HCT116 (cell line): Measurements from ENCODE around the gene ATP8A2. TPM values are rescaled to one million over a fixed set of nuclear protein-coding genes. Genes with fewer than 3 reads are reported as not detected.

Experiments
- ATAC-seq: fragments of 200-7000 bp; cut with Tn5 transposase; 2 replicates; pipeline ENCODE4 v1.9.1; 2020; ENCODE audit warnings: mild to moderate bottlenecking, moderate library complexity
- BruUV-seq: library from RNA; stranded (reverse); fragments of 400-500 nt; replicated peaks from 2 replicates; lab custom pipeline; 2021; lab: Mats Ljungman, UMichigan
- CTCF ChIA-PET: fragments of 300-600 bp; sonication (Branson Sonifier 250); formaldehyde crosslinking; loops from one replicate; lab custom pipeline; 2021; ENCODE audit warnings: antibody characterized with exemption; lab: Charles Lee
- POLR2A ChIA-PET: fragments of 300-600, 350-600 bp; sonication (Branson Sonifier 250); formaldehyde crosslinking; loops from one replicate; lab custom pipeline; 2021; ENCODE audit warnings: antibody characterized with exemption; lab: Charles Lee
- RAD21 ChIA-PET, 2 experiments: fragments of 300-600 bp; sonication (Branson Sonifier 250); formaldehyde crosslinking; loops; one replicate each; lab custom pipeline; 2023; ENCODE audit warnings: low total read pairs in 2 of 2; ENCODE audit not compliant: uncharacterized antibody in 2 of 2, unreplicated experiment in 2 of 2, low non-redundant PET in 1 of 2; lab: Charles Lee
- DNase-seq: peaks from one replicate; pipeline ENCODE4 v3.0.0-alpha.2; 2010; ENCODE audit warnings: low read depth, low spot score
- H2AFZ ChIP-seq: fragments of 200-600 bp; shearing (Covaris generic), sonication (generic); 2 replicates; pipeline ENCODE4 v1.6.1; 2017; ENCODE audit warnings: low read depth, mixed run types, mixed read lengths, antibody characterized with exemption, low read length; ENCODE audit not compliant: poor library complexity, severe bottlenecking
- H3K27ac ChIP-seq: 2 replicates; pipeline ENCODE4 v1.5.1; 2012; ENCODE audit warnings: low read depth, low read length
- H3K27me3 ChIP-seq: fragments of 200-600 bp; sonication (generic); 2 replicates; pipeline ENCODE4 v1.6.1; 2016; ENCODE audit warnings: mixed run types, low read length, mixed read lengths; ENCODE audit not compliant: insufficient read depth
- H3K36me3 ChIP-seq, 2 experiments: fragments of 200-500 bp in 1 of 2; fragments of 200-600 bp in 1 of 2; sonication (Bioruptor generic) in 1 of 2; sonication (generic) in 1 of 2; 2 replicates each; pipeline versions ENCODE4 v1.5.1 to v1.6.1; 2014 to 2016; ENCODE audit warnings: low read length in 2 of 2, inconsistent platforms in 1 of 2, mixed read lengths in 1 of 2, mixed run types in 1 of 2; ENCODE audit not compliant: insufficient read depth in 2 of 2, control insufficient read depth in 1 of 2
- H3K4me1 ChIP-seq, 2 experiments: fragments of 200-600 bp in 1 of 2; sonication (generic) in 1 of 2; 2 replicates each; pipeline versions ENCODE4 v1.5.1 to v1.6.1; 2012 to 2017; ENCODE audit warnings: low read length in 2 of 2, inconsistent platforms in 1 of 2, mild to moderate bottlenecking in 1 of 2, mixed read lengths in 1 of 2, mixed run types in 1 of 2, moderate library complexity in 1 of 2; ENCODE audit not compliant: insufficient read depth in 2 of 2, control insufficient read depth in 1 of 2
- H3K4me2 ChIP-seq: fragments of 200-600 bp; sonication (generic); 2 replicates; pipeline ENCODE4 v1.6.1; 2017; ENCODE audit warnings: mixed run types, low read length, mixed read lengths
- H3K4me3 ChIP-seq, 2 experiments: fragments of 200-600 bp in 1 of 2; sonication (generic) in 1 of 2; replicated peaks in 1 of 2; 2 replicates each; pipeline ENCODE4 v1.5.1; 2011 to 2016; ENCODE audit warnings: low read length in 2 of 2, control low read depth in 1 of 2, low read depth in 1 of 2, mild to moderate bottlenecking in 1 of 2, mixed read lengths in 1 of 2, mixed run types in 1 of 2
- H3K79me2 ChIP-seq: fragments of 200-600 bp; sonication (generic); 2 replicates; pipeline ENCODE4 v1.6.1; 2017; ENCODE audit warnings: mild to moderate bottlenecking, mixed run types, low read length, moderate library complexity, mixed read lengths; ENCODE audit not compliant: insufficient read depth
- H3K9ac ChIP-seq: fragments of 200-600 bp; sonication (generic); 2 replicates; pipeline ENCODE4 v1.6.1; 2016; ENCODE audit warnings: low read length, mixed read lengths
- H3K9me2 ChIP-seq: fragments of 200-600 bp; sonication (generic), shearing (Covaris generic); 2 replicates; pipeline ENCODE4 v1.6.1; 2017; ENCODE audit warnings: mixed run types, mild to moderate bottlenecking, moderate library complexity; ENCODE audit not compliant: insufficient read depth
- H3K9me3 ChIP-seq, 2 experiments: fragments of 200-500 bp in 1 of 2; fragments of 200-600 bp in 1 of 2; sonication (Bioruptor generic) in 1 of 2; sonication (generic) in 1 of 2; 2 replicates each; pipeline ENCODE4 v1.6.1; 2014 to 2017; ENCODE audit warnings: low read length in 2 of 2, mixed read lengths in 2 of 2, inconsistent platforms in 1 of 2, low read depth in 1 of 2, mild to moderate bottlenecking in 1 of 2, mixed run types in 1 of 2, moderate library complexity in 1 of 2; ENCODE audit not compliant: control insufficient read depth in 1 of 2, insufficient read depth in 1 of 2
- H4K20me1 ChIP-seq: fragments of 200-600 bp; sonication (generic), shearing (Covaris generic); 2 replicates; pipeline ENCODE4 v1.6.1; 2017; ENCODE audit warnings: mixed run types, mild to moderate bottlenecking, moderate library complexity; ENCODE audit not compliant: insufficient read depth
- ATF3 ChIP-seq: IDR thresholded peaks from 2 replicates; pipeline ENCODE4 v1.6.1; 2012
- CBX3 ChIP-seq: IDR thresholded peaks from 2 replicates; pipeline ENCODE4 v1.6.1; 2012; ENCODE audit warnings: low read depth
- CEBPB ChIP-seq: IDR thresholded peaks from 2 replicates; pipeline ENCODE4 v1.6.1; 2012; ENCODE audit warnings: low read depth
- EGR1 ChIP-seq: IDR thresholded peaks from 2 replicates; pipeline ENCODE4 v1.6.1; 2012; ENCODE audit warnings: low read depth
- ELF1 ChIP-seq: IDR thresholded peaks from 2 replicates; pipeline ENCODE4 v1.6.1; 2012; ENCODE audit warnings: low read depth, borderline replicate concordance
- EZH2 ChIP-seq: fragments of 200-600 bp; sonication (generic); IDR thresholded peaks from 2 replicates; pipeline ENCODE4 v1.6.1; 2017; ENCODE audit warnings: antibody characterized with exemption, mixed run types
- FOSL1 ChIP-seq: IDR thresholded peaks from 2 replicates; pipeline ENCODE4 v1.6.1; 2012; ENCODE audit warnings: low read depth
- JUND ChIP-seq: IDR thresholded peaks from 2 replicates; pipeline ENCODE4 v1.6.1; 2012
- POLR2AphosphoS5 ChIP-seq: IDR thresholded peaks from 2 replicates; pipeline ENCODE4 v1.6.1; 2011; ENCODE audit warnings: mild to moderate bottlenecking, low read depth, low read length, moderate library complexity
- REST ChIP-seq: IDR thresholded peaks from 2 replicates; pipeline ENCODE4 v1.6.1; 2012; ENCODE audit warnings: low read depth
- SP1 ChIP-seq: IDR thresholded peaks from 2 replicates; pipeline ENCODE4 v1.6.1; 2012; ENCODE audit warnings: low read depth
- SRF ChIP-seq: IDR thresholded peaks from 2 replicates; pipeline ENCODE4 v1.6.1; 2012; ENCODE audit warnings: low read depth
- TCF7L2 ChIP-seq: IDR thresholded peaks from 2 replicates; pipeline ENCODE4 v1.7.0; 2011; ENCODE audit warnings: borderline replicate concordance, inconsistent platforms; ENCODE audit not compliant: insufficient read depth, insufficient read length; ENCODE audit errors: extremely low read depth
- ZNF274 ChIP-seq: fragments of 200-500 bp; sonication (Bioruptor generic); IDR thresholded peaks from 2 replicates; pipeline ENCODE4 v1.6.1; 2014; ENCODE audit warnings: mild to moderate bottlenecking, low read depth, low read length, inconsistent platforms
- intact Hi-C: fragments of 100-400 bp; cut with micrococcal nuclease; formaldehyde crosslinking; loops from 2 replicates; pipeline ENCODE4 v1.10.0; 2022
- total RNA-seq: library from RNA; stranded (reverse); gene quantifications from one replicate; pipeline ENCODE4 v1.2.1, GENCODE V29; 2021; ENCODE audit not compliant: unreplicated experiment
- TF ChIP-seq, protein P1 (sequence below): IDR thresholded peaks from 2 replicates; pipeline ENCODE4 v1.6.1; 2012

ATP8A2 gene
- total RNA-seq, 1 experiment from 2014 or later: not detected

GRCh38 chr13:25860862-25861261 lies 489.1 kb downstream of the ATP8A2 start:
- H3K4me1 ChIP-seq: no peaks in the 10 kb centered on the region
- no peak overlapping the region for H2AFZ ChIP-seq
- CTCF ChIA-PET: no interaction called here
- H3K9me2 ChIP-seq: no peaks in the 10 kb centered on the region
- no peaks in the 10 kb centered on the region for H3K79me2 ChIP-seq
- RAD21 ChIA-PET: no interaction called here
- no peak for ATAC-seq
- no peak overlapping the region for H3K27ac ChIP-seq
- no peak overlapping the region for H3K4me2 ChIP-seq
- H3K9ac ChIP-seq: no peak overlapping the region
- no peak for DNase-seq
- POLR2A ChIA-PET: no interaction called here
- intact Hi-C loops: no loop called here
- TF ChIP-seq SRF (no peak), ELF1 (no peak), FOSL1 (no peak), ATF3 (no peak), CEBPB (no peak), CBX3 (no peak), EGR1 (no peak)
- H3K4me3 ChIP-seq: no peak overlapping the region
- H3K36me3 ChIP-seq: no peaks in the 10 kb centered on the region
- no peaks in the 10 kb centered on the region for H3K9me3 ChIP-seq
- no peaks in the 10 kb centered on the region for H4K20me1 ChIP-seq
- no TSS peak for BruUV-seq
- peaks cover 45% of the 10 kb centered on the region for H3K27me3 ChIP-seq

DNA sequence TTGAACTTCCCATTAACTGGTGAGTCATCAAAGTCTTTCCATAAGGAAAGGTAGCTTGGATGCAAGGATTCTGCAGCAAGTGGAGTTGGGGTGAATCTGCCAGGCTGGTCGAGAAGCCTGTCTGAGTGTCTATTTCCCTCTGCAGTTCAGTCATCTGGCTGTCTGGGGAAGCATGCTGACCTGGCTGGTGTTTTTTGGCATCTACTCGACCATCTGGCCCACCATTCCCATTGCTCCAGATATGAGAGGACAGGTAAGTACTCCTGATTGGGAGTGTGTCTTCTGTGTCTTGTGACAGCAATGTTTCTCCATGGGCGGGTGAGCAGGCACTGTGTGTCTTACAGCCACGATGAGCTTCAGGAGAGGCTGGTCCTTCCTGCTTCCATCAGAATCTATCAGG lies 490.4 kb downstream of the ATP8A2 start:
- Histone ChIP-seq H3K4me1 (no peaks in the 10 kb centered on the region), H3K27me3 (peaks cover 51% of the 10 kb centered on the region), H3K27ac (no peak overlapping the region), H3K36me3 (no peaks in the 10 kb centered on the region), H3K4me2 (no peak overlapping the region)
- RAD21 ChIA-PET: no interaction called here
- TF ChIP-seq EGR1: no peak
- no peak for TF ChIP-seq FOSL1
- TF ChIP-seq, protein P1, sequence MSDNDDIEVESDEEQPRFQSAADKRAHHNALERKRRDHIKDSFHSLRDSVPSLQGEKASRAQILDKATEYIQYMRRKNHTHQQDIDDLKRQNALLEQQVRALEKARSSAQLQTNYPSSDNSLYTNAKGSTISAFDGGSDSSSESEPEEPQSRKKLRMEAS: no peak
- no peak for TF ChIP-seq POLR2AphosphoS5
- no peak for TF ChIP-seq ZNF274
- no peak for TF ChIP-seq SP1
- TF ChIP-seq TCF7L2: no peak
- TF ChIP-seq JUND: no peak
- no peak for TF ChIP-seq CBX3
- TF ChIP-seq REST: no peak
- no peak for TF ChIP-seq EZH2
- TF ChIP-seq, all 23 proteins: peak for 0
- Histone ChIP-seq H3K9me3 (no peaks in the 10 kb centered on the region), H3K9me2 (no peaks in the 10 kb centered on the region), H2AFZ (no peak overlapping the region), H3K9ac (no peak overlapping the region), H4K20me1 (no peaks in the 10 kb centered on the region), H3K79me2 (no peaks in the 10 kb centered on the region), H3K4me3 (no peak overlapping the region)
- no TSS peak for BruUV-seq
- DNase-seq: no peak
- ChIA-PET POLR2A (no interaction called here), CTCF (no interaction called here)
- intact Hi-C loops: no loop called here
- no peak for ATAC-seq
